Mesenchymal stem cell (in vitro differentiated cells and primary cell): Measurements from ENCODE around the gene PIGL.
"Not testable (repeated sequence)": the region's sequence is repeated elsewhere in the genome, so short reads cannot be mapped to it uniquely, and the experiment has no call there.

Source experiments
- DNase-seq: peaks from one replicate; pipeline ENCODE4 v3.0.0-alpha.2; 2013
- H2AFZ ChIP-seq: one replicate; pipeline ENCODE4 v1.6.1; 2013; ENCODE audit warnings: low read depth, mild to moderate bottlenecking, control low read depth, inconsistent platforms, low read length, moderate library complexity
- H2AK5ac ChIP-seq: 2 replicates; pipeline ENCODE4 v1.6.1; 2013; ENCODE audit warnings: low read length, moderate library complexity, mild to moderate bottlenecking, inconsistent platforms; ENCODE audit not compliant: severe bottlenecking
- H2BK120ac ChIP-seq: one replicate; pipeline ENCODE4 v1.6.1; 2013; ENCODE audit warnings: low read depth, mild to moderate bottlenecking, inconsistent platforms, low read length, moderate library complexity
- H2BK12ac ChIP-seq, 2 experiments: one replicate each; pipeline ENCODE4 v1.6.1; 2013; ENCODE audit warnings: inconsistent platforms in 2 of 2, low read length in 2 of 2, mild to moderate bottlenecking in 2 of 2, moderate library complexity in 2 of 2, control low read depth in 1 of 2
- H2BK15ac ChIP-seq: one replicate; pipeline ENCODE4 v1.6.1; 2013; ENCODE audit warnings: mild to moderate bottlenecking, low read depth, inconsistent platforms; ENCODE audit not compliant: poor library complexity, severe bottlenecking
- H2BK5ac ChIP-seq: 2 replicates; pipeline ENCODE4 v1.6.1; 2013; ENCODE audit warnings: low read depth, mild to moderate bottlenecking, low read length, control low read depth, inconsistent platforms; ENCODE audit not compliant: poor library complexity, severe bottlenecking
- H3K14ac ChIP-seq, 2 experiments: one replicate each; pipeline ENCODE4 v1.6.1; 2013; ENCODE audit warnings: inconsistent platforms in 2 of 2, low read length in 2 of 2, control low read depth in 1 of 2, mild to moderate bottlenecking in 1 of 2, moderate library complexity in 1 of 2
- H3K18ac ChIP-seq, 2 experiments: one replicate each; pipeline ENCODE4 v1.6.1; 2013; ENCODE audit warnings: inconsistent platforms in 2 of 2, low read length in 2 of 2, control low read depth in 1 of 2, low read depth in 1 of 2, mild to moderate bottlenecking in 1 of 2
- H3K23ac ChIP-seq, 2 experiments: one replicate each; pipeline ENCODE4 v1.6.1; 2013; ENCODE audit warnings: inconsistent platforms in 2 of 2, low read length in 2 of 2, mild to moderate bottlenecking in 2 of 2, moderate library complexity in 2 of 2, control low read depth in 1 of 2
- H3K27ac ChIP-seq: 2 replicates; pipeline ENCODE4 v1.5.1; 2013; ENCODE audit warnings: mild to moderate bottlenecking, moderate library complexity, low read length, control low read depth, inconsistent platforms; ENCODE audit not compliant: poor library complexity, severe bottlenecking
- H3K27me3 ChIP-seq, 2 experiments: 2 replicates each; pipeline versions ENCODE4 v1.6.1 to v1.7.0; 2013; ENCODE audit warnings: low read length in 2 of 2, mild to moderate bottlenecking in 2 of 2, moderate library complexity in 2 of 2, control low read depth in 1 of 2, inconsistent platforms in 1 of 2; ENCODE audit not compliant: control insufficient read depth in 1 of 2, insufficient read depth in 1 of 2
- H3K36me3 ChIP-seq, 2 experiments: 2 replicates each; pipeline versions ENCODE4 v1.6.1 to v1.7.0; 2013; ENCODE audit warnings: low read length in 2 of 2, control low read depth in 1 of 2, inconsistent platforms in 1 of 2, low read depth in 1 of 2, mild to moderate bottlenecking in 1 of 2; ENCODE audit not compliant: insufficient read depth in 2 of 2, control insufficient read depth in 1 of 2
- H3K4ac ChIP-seq, 2 experiments: one replicate each; pipeline ENCODE4 v1.6.1; 2013; ENCODE audit warnings: inconsistent platforms in 2 of 2, low read length in 2 of 2, mild to moderate bottlenecking in 2 of 2, moderate library complexity in 2 of 2, control low read depth in 1 of 2, low read depth in 1 of 2
- H3K4me1 ChIP-seq: 2 replicates; pipeline ENCODE4 v1.6.1; 2013; ENCODE audit warnings: low read depth, low read length, control low read depth; ENCODE audit not compliant: control insufficient read depth, insufficient read depth
- H3K4me2 ChIP-seq: 2 replicates; pipeline ENCODE4 v1.6.1; 2013; ENCODE audit warnings: low read length, mild to moderate bottlenecking, inconsistent platforms; ENCODE audit not compliant: poor library complexity, severe bottlenecking
- H3K4me3 ChIP-seq, 2 experiments: 2 replicates each; pipeline versions ENCODE4 v1.5.1 to v1.7.0; 2013; ENCODE audit warnings: low read length in 2 of 2, mild to moderate bottlenecking in 2 of 2, control low read depth in 1 of 2, low read depth in 1 of 2; ENCODE audit not compliant: insufficient read depth in 1 of 2
- H3K79me1 ChIP-seq: replicated peaks from 2 replicates; pipeline ENCODE4 v1.6.1; 2013; ENCODE audit warnings: mild to moderate bottlenecking, control low read depth, low read length, inconsistent platforms; ENCODE audit not compliant: poor library complexity, severe bottlenecking
- H3K9ac ChIP-seq: 2 replicates; pipeline ENCODE4 v1.7.0; 2013; ENCODE audit warnings: mild to moderate bottlenecking, low read length, moderate library complexity
- H3K9me3 ChIP-seq: 2 replicates; pipeline ENCODE4 v1.7.0; 2013; ENCODE audit warnings: mild to moderate bottlenecking, low read length; ENCODE audit not compliant: control insufficient read depth
- H4K8ac ChIP-seq: one replicate; pipeline ENCODE4 v1.6.1; 2013; ENCODE audit warnings: inconsistent platforms, mild to moderate bottlenecking, low read length, moderate library complexity
- H4K91ac ChIP-seq: one replicate; pipeline ENCODE4 v1.6.1; 2013; ENCODE audit warnings: mild to moderate bottlenecking, low read length, inconsistent platforms
- WGBS: methylation state at CpG from one replicate; pipeline ENCODE4 v1.1.7; 2013; ENCODE audit warnings: mixed read lengths; 5-methylcytosine and 5-hydroxymethylcytosine counted together

Gene PIGL

GRCh38 chr17:16216341-16217001 lies 539 bp upstream of the PIGL start:
- H3K9ac ChIP-seq: peak overlapping the region; percentile 95
- H2BK120ac ChIP-seq, H2AK5ac ChIP-seq, H3K27me3 ChIP-seq, H3K23ac ChIP-seq, H3K36me3 ChIP-seq, DNase-seq, H2BK12ac ChIP-seq, H3K4me1 ChIP-seq, H4K91ac ChIP-seq, H2BK5ac ChIP-seq, H3K79me1 ChIP-seq, H3K9me3 ChIP-seq, H2BK15ac ChIP-seq, H3K14ac ChIP-seq, H2AFZ ChIP-seq: not testable (repeated sequence)
- 85% methylated on average over 32 of the region's 38 CpGs for WGBS
- peak overlapping the region in 1 of 2 experiments; percentile 87 for H3K4ac ChIP-seq
- H3K4me2 ChIP-seq: peak overlapping the region; percentile 8
- peak overlapping the region in 1 of 2 experiments; percentile 98 for H3K4me3 ChIP-seq
- peak overlapping the region; percentile 100 for H4K8ac ChIP-seq
- peak overlapping the region; percentile 83 to 100 for H3K18ac ChIP-seq
- H3K27ac ChIP-seq: peak overlapping the region; percentile 80

GRCh38 chr17:16222406-16222805 lies 5.4 kb downstream of the PIGL start:
- H3K14ac ChIP-seq: no peak overlapping the region
- H3K36me3 ChIP-seq: peaks cover 0 to 3% of the 10 kb centered on the region in 2 experiments
- no peak overlapping the region for H3K4me2 ChIP-seq
- peaks cover 19% of the 10 kb centered on the region for H3K79me1 ChIP-seq
- no peak overlapping the region for H3K4me3 ChIP-seq
- no peak overlapping the region for H2AFZ ChIP-seq
- H3K23ac ChIP-seq: no peak overlapping the region
- no peaks in the 10 kb centered on the region for H3K27me3 ChIP-seq
- H3K4me1 ChIP-seq: peaks cover 2% of the 10 kb centered on the region
- H2BK5ac ChIP-seq: no peak overlapping the region
- H3K9ac ChIP-seq: no peak overlapping the region
- H2AK5ac ChIP-seq: no peak overlapping the region
- H3K27ac ChIP-seq: no peak overlapping the region
- H2BK120ac ChIP-seq: no peak overlapping the region
- H3K18ac ChIP-seq: no peak overlapping the region
- H2BK15ac ChIP-seq: no peak overlapping the region
- no peak overlapping the region for H4K8ac ChIP-seq
- DNase-seq: no peak
- H2BK12ac ChIP-seq: no peak overlapping the region
- H4K91ac ChIP-seq: no peak overlapping the region
- H3K9me3 ChIP-seq: no peaks in the 10 kb centered on the region
- H3K4ac ChIP-seq: no peak overlapping the region
- WGBS: 100% methylated on average over 2 of the region's 3 CpGs

GRCh38 chr17:16229912-16230561 lies 13.0 kb downstream of the PIGL start:
- WGBS: 96% methylated on average over 7 of the region's 8 CpGs
- H2BK12ac ChIP-seq: not testable (repeated sequence)

GRCh38 chr17:16232391-16232790 lies 15.4 kb downstream of the PIGL start:
- no peaks in the 10 kb centered on the region for H3K27me3 ChIP-seq
- H3K79me1 ChIP-seq: peaks cover 11% of the 10 kb centered on the region
- H2BK15ac ChIP-seq: no peak overlapping the region
- H2BK12ac ChIP-seq: no peak overlapping the region
- no peak overlapping the region for H2BK120ac ChIP-seq
- no peak overlapping the region for H3K14ac ChIP-seq
- peaks cover 3% of the 10 kb centered on the region for H3K4me1 ChIP-seq
- H2AK5ac ChIP-seq: no peak overlapping the region
- H3K23ac ChIP-seq: no peak overlapping the region
- H3K27ac ChIP-seq: no peak overlapping the region
- no peak for DNase-seq
- H3K4ac ChIP-seq: no peak overlapping the region
- no peak overlapping the region for H2AFZ ChIP-seq
- H3K4me2 ChIP-seq: no peak overlapping the region
- H2BK5ac ChIP-seq: no peak overlapping the region
- H3K36me3 ChIP-seq: peaks cover 0 to 3% of the 10 kb centered on the region in 2 experiments
- H3K9ac ChIP-seq: no peak overlapping the region
- no peak overlapping the region for H4K91ac ChIP-seq
- 100% methylated on average over 1 of the region's 1 CpG for WGBS
- no peak overlapping the region for H4K8ac ChIP-seq
- H3K18ac ChIP-seq: no peak overlapping the region
- no peak overlapping the region for H3K4me3 ChIP-seq
- H3K9me3 ChIP-seq: no peaks in the 10 kb centered on the region

More at GRCh38 chr17:16229912-16230561, 13.0 kb downstream of the PIGL start:
- H3K27me3 ChIP-seq, H3K9ac ChIP-seq, H4K91ac ChIP-seq, H3K4me1 ChIP-seq, H3K27ac ChIP-seq, H2BK5ac ChIP-seq, H3K4me2 ChIP-seq, H2BK15ac ChIP-seq, H3K18ac ChIP-seq, H3K4me3 ChIP-seq, DNase-seq, H3K23ac ChIP-seq, H3K4ac ChIP-seq, H2AFZ ChIP-seq, H3K9me3 ChIP-seq, H3K14ac ChIP-seq, H3K36me3 ChIP-seq, H2BK120ac ChIP-seq, H4K8ac ChIP-seq: not testable (repeated sequence)
- Histone ChIP-seq H3K79me1 (peaks cover 15% of the 10 kb centered on the region), H2AK5ac (peak overlapping the region; percentile 91)
